GM12872 (cell line): Measurements from ENCODE around the gene HACL1.

Experiments
- CTCF ChIP-seq: IDR thresholded peaks from 3 replicates; pipeline ENCODE4 v1.5.1; 2011; ENCODE audit warnings: low read depth, mild to moderate bottlenecking, low read length, moderate library complexity; ENCODE audit not compliant: insufficient read depth

The HACL1 gene

GRCh38 chr3:15601399-15602145, at the start of gene HACL1, which contains the start of gene BTD:
Gene HACL1 (minus strand): TSS chr3:15601569. CDS start chr3:15601463, 106 bp downstream.
Gene BTD (plus strand): TSS chr3:15601745. CDS start chr3:15635440, 33,695 bp downstream.
- TF ChIP-seq CTCF, result peak; percentile 24; the same call in 1 of the 3 replicates

- no peak for TF ChIP-seq CTCF
Measured at GRCh38 chr3:15649858-15650257, 48.5 kb upstream of the HACL1 start.

- no peak for TF ChIP-seq CTCF
Measured at GRCh38 chr3:15649341-15649740, 48.0 kb upstream of the HACL1 start.

DNA sequence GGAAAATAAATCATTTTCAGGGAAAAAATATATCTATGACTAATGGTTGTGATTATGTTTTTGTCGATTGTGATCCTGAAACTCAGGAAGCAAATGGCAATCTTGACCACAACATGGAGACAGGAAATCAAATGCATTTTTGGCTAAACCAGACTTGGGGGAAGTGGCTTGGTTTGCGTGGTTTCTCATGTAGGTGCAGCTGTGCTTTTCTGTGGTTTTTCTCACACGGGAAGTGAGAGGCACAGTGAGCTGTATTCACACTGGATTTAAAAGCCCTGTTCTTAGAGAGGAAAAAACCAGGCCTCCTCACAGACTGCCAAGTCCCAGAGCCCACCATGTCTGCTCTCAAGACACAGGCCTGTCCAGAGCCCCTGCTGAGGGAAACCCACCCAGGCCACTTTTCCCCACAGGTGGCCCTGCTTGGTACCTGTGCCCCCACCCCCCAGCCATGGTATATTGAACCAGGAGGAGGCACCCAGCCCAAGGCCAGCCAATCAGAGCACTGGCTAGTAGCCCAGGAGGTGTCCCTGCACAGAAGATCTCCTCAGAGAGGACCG, 46.3 kb upstream of the HACL1 start:
- TF ChIP-seq CTCF, result no peak

GRCh38 chr3:15646851-15647511, 45.6 kb upstream of the HACL1 start:
- no peak for TF ChIP-seq CTCF

DNA sequence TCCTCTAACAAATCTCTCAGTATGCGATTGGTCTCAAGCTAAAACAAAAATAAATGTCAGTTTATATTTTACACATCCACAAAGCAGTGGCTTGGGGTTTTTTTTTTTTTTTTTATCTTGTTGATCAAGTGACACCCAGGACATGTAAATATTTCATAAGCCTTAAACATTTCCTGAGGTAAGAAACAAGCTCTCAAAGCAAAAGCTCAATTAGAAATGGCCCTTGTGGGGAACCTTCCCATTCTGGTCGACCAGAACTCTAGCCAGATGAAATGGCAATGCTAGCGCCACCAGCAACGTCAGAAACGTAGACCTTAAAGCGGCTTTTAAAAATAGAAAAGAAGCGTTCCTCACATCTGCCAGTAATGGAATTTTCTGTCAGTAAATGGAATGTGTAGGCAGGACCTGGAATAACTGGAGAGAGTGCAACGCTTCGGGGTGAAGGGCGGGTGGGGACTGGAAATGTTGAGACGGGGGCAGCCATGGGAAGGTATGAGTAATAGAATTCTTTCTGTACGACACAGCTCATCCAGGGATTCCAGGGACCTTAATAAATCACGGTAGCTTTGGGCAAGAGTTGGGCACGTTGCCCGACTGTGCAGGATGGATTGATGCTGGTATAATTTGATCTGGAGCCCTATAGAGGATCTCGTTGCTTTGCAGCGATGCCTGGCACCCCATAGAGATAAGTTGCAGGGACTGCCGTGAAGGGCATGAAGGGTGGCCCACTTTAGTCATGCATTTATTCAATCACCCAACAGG, 44.6 kb upstream of the HACL1 start:
- TF ChIP-seq CTCF, result no peak

DNA sequence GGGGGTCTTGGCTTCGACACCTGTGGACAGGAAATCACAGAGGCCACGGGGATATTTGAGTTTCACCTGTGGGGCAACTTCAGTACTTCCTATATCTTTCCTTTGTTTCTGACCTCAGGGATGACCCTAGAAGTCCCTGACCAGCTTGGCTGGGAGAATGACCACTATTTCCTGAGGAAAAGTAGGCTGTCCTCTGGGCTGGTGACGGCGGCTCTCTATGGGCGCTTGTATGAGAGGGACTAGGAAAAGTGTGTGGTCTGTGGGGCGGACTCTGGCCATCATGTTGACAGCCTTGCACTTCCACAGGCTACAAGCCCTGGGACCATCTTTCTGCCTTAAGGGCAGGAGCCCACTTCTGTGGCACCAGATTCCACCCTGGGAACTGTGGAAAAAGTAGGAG, 43.9 kb upstream of the HACL1 start:
- TF ChIP-seq CTCF, result no peak
